COLO668 (cell line): ENCODE results near the gene ZNF775.
A peak's percentile ranks its signal among the peaks of the same experiment; 100 is the strongest.
"Not testable (repeated sequence)": the region's sequence is repeated elsewhere in the genome, so short reads cannot be mapped to it uniquely, and the experiment has no call there.

Experiments
- DNase-seq: peaks from one replicate; lab custom pipeline; 2025; ENCODE audit not compliant: unreplicated experiment; lab: John Stamatoyannopoulos, UW

Gene ZNF775

DNA sequence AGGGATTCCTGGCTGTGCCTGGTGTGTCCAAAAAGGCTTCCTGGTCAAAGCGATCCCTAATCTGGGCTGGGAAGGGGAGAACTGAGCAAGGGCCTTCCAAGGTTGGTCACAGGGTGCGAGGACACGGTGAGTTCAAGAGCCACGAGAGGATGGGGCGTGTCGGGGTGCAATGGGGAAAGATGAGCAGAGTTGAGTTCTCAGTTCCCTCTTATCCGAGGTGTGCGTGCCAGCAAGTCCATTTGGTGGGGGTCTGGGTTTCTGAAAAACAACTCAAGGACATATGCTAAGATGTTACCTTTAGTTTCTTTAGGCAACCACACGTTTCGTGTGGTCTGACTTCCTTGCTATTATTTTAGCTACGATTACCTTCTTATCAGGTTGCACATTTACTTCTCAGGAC is 1.3 kb downstream of the ZNF775 start:
- no peak for DNase-seq

DNA sequence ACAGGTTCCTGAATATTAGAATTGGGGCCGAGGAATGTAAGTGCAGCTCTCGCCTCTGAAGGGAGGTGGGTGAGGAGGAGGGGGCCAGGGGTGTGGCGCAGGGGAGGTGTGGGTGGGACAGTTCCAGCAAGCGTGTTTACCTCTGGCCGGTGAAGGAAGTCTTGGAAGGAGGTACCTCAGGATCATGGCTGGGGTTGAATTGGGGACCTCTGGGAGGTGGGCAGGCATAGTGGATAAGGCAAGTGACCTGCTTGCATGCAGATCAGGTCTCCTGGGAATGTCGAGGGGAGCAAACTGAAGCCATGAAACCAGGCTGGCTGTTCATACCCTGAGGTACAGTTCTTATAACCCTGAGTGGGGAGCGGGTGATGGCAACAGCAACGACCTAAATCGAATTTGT is 2.0 kb downstream of the ZNF775 start:
- DNase-seq = no peak

DNA sequence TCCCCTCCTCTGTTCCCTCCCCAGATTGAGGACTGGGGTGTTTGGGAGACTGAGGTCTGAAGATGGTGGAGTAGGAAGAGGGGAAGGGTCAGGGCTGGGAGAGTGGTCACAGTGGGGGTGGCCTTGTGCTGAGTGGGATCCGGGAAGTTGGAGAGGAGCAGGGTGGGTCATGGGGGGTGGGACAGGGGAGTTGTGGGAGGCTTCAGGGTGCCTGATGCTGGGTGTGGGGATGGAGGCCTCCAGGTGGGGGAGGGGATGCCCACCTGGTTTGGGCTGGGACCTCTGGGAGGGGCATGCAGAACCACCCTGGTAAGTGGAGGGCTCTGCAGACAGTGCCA is 2.6 kb downstream of the ZNF775 start:
- DNase-seq = no peak

GRCh38 chr7:150382123-150382843 is 3.2 kb downstream of the ZNF775 start:
- DNase-seq = peak; percentile 79

- DNase-seq = no peak
Measured at GRCh38 chr7:150382844-150383225, 3.7 kb downstream of the ZNF775 start.

- DNase-seq = peak; percentile 96
Measured at GRCh38 chr7:150383710-150384397, 4.7 kb downstream of the ZNF775 start.

DNA sequence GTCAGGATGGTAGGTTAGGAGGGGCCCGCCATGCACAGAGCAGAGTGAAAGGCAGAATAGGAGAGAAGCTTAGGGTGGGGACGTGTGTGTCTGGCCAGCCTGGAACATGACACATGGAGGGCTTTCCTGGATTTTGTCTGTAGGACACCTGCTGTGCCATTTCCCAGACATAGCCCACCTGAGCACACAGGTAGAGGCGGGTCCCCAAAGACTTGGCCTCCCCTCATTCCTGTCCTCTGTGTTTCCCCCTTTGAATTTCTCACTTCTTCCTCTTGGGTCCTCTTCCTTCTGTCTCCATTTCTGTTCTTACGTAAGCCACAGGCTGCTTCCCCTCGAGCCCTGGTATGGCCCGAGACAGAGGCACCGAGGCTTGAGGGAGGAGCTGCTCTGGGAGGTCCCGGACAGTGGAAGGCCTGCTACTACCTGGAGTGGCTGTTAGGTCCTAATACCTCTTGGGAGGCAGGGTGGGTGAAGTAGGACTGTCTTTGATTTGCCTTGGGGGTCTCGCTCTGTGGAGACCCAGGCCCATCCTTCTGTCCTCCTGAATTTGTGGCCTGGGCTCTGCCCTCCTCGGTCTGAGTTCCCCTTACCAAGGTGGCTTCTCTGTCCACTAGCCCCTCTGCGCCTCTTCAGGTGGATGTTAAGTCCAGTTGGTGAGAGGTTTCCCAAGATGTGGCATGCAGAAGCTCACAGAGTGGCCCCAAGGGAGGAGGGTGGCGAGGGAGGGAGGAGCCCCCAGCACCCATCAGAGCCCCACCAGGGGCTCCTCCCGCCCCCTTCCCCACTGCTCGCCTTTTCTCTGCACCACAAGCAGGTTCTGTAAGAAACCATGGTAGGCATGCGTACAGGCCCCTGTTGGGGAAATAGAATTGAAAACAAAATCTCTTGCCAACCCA is 5.5 kb downstream of the ZNF775 start:
- no peak for DNase-seq

- DNase-seq = peak; percentile 55
Measured at GRCh38 chr7:150385302-150385723, 6.2 kb downstream of the ZNF775 start.

- not testable (repeated sequence) for DNase-seq
Measured at GRCh38 chr7:150385884-150386283, 6.8 kb downstream of the ZNF775 start.

DNA sequence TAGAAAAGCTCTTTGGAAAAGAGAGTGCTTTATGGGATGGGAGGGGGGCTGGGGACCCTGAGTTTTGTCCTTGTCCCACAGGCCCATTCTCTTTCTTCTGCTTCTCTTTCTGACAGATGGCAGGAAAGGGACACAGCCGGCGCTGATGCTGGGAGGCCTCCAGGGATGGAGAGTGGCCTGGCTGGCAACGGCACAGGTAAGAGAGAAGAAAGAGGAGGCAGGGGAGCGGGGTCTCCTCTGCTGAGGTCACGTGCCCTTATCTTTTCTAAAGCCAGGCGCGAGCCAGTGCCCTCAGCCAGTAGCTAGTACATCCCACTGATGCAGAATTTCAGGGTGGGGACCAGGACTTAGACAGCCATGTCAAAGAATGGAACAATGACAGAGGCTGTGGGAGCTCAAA is 9.2 kb downstream of the ZNF775 start:
- DNase-seq = no peak

GRCh38 chr7:150388709-150389531 is 9.8 kb downstream of the ZNF775 start:
- DNase-seq = no peak

DNA sequence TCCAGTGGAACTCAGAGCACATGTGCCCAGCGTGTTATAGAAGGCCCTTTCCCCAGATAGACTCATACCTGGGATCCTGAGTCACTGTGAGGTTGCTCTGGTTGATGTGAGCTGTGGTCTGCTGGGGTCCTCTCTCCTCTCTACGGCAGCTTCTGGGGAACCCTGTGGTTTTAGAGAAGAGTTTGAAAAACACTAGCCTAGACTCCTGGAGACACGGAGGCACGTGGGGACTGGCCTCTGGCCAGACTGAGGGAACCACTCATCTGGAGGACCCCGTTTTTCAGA is 10.3 kb downstream of the ZNF775 start:
- DNase-seq = no peak

DNA sequence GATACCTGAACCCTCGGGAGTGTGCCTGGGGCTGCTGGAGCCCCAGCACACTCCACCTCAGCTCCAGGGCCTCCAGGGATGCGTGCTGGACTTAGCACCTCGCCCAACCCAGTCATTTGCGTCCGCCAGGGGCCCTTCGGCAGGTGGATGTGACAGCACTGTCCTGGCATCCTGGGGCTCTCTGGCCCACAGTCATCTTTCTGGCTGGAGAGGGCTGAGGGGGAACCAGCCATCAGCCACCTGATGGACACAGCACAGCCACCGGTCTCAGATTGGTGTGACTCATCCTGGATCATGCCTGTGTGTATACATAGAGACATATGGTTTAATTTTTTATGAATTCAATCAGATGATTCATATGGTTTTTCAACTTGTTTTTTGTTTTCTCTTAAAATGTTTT is 11.1 kb downstream of the ZNF775 start:
- no peak for DNase-seq

GRCh38 chr7:150393325-150393724 is 14.2 kb downstream of the ZNF775 start:
- no peak for DNase-seq

DNA sequence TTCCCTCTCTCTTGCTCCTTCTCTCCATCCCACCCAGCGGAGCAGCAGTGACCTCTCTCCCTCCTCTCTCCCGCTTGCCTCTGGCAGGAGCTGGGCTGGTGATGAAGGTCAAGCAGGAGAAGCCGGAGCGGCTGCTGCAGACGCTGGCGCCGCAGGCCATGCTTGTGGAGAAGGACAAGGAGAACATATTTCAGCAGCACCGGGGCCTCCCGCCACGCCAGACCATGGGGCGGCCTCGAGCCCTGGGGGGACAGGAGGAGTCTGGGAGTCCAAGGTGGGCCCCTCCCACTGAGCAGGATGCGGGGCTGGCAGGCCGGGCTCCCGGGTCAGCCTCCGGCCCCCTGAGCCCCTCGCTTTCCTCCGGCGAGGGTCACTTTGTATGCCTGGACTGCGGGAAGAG is 17.3 kb downstream of the ZNF775 start:
- DNase-seq = no peak

DNA sequence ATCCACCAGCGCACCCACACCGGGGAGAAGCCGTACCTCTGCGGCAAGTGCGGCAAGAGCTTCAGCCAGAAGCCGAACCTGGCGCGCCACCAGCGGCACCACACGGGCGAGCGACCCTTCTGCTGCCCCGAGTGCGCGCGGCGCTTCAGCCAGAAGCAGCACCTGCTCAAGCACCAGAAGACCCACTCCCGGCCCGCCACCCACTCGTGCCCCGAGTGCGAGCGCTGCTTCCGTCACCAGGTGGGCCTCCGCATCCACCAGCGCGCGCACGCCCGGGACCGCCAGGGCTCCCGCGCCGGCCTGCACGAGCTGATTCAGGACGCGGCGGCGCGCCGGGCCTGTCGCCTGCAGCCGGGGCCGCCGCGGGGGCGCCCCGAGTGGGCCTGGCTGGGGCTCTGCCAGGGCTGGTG is 17.7 kb downstream of the ZNF775 start:
- no peak for DNase-seq

- no peak for DNase-seq
Measured at GRCh38 chr7:150397346-150398107, 18.4 kb downstream of the ZNF775 start.

GRCh38 chr7:150398108-150398964 is 19.2 kb downstream of the ZNF775 start:
- DNase-seq = no peak

GRCh38 chr7:150398965-150399320 is 19.8 kb downstream of the ZNF775 start:
- DNase-seq = no peak
